Small intestine (tissue), 7 donors: Measurements from ENCODE around the gene GPN2. TPM values are rescaled to one million over a fixed set of nuclear protein-coding genes. Genes with fewer than 3 reads are reported as not detected.
A peak's percentile ranks its signal among the peaks of the same experiment; 100 is the strongest.

Source experiments
- DNase-seq, 2 donors: peaks; one replicate each; pipeline versions ENCODE4 v3.0.0 to v3.0.0-alpha.2; 2013
- FAIRE-seq: peaks from 2 replicates; lab custom pipeline; 2012; peaks lifted over from hg19 to GRCh38; lab: Jason Lieb, UNC
- H3K27ac ChIP-seq, 3 donors: one replicate each; pipeline ENCODE4 v1.5.1; 2013; ENCODE audit warnings: low read length in 2 of 3, mild to moderate bottlenecking in 2 of 3, control low read depth in 1 of 3, inconsistent platforms in 1 of 3, low read depth in 1 of 3, moderate library complexity in 1 of 3
- H3K27me3 ChIP-seq, 3 donors: one replicate each; pipeline ENCODE4 v1.6.1; 2013; ENCODE audit warnings: low read length in 3 of 3, inconsistent platforms in 1 of 3; ENCODE audit not compliant: control insufficient read depth in 3 of 3, insufficient read depth in 3 of 3
- H3K36me3 ChIP-seq, 3 donors: one replicate each; pipeline ENCODE4 v1.6.1; 2013; ENCODE audit warnings: low read length in 3 of 3, inconsistent platforms in 1 of 3, low read depth in 1 of 3, mild to moderate bottlenecking in 1 of 3, moderate library complexity in 1 of 3; ENCODE audit not compliant: control insufficient read depth in 3 of 3, insufficient read depth in 2 of 3
- H3K4me1 ChIP-seq, 3 donors: one replicate each; pipeline ENCODE4 v1.6.1; 2013; ENCODE audit warnings: low read length in 2 of 3, inconsistent platforms in 1 of 3, low read depth in 1 of 3, mild to moderate bottlenecking in 1 of 3, moderate library complexity in 1 of 3; ENCODE audit not compliant: control insufficient read depth in 3 of 3, insufficient read depth in 2 of 3
- H3K4me3 ChIP-seq, 3 donors: one replicate each; pipeline ENCODE4 v1.5.1; 2013; ENCODE audit warnings: low read length in 3 of 3, control low read depth in 1 of 3, inconsistent platforms in 1 of 3, low read depth in 1 of 3, mild to moderate bottlenecking in 1 of 3, moderate library complexity in 1 of 3
- H3K9me3 ChIP-seq, 2 donors: one replicate each; pipeline ENCODE4 v1.6.1; 2013; ENCODE audit warnings: low read depth in 1 of 2, low read length in 1 of 2; ENCODE audit not compliant: control insufficient read depth in 2 of 2, insufficient read depth in 1 of 2
- WGBS, 3 donors: extraction: QIAGEN DNeasy Blood & Tissue Kit; methylation state at CpG; one replicate each; pipeline ENCODE4 v1.1.7; 2013; 5-methylcytosine and 5-hydroxymethylcytosine counted together
- polyA plus RNA-seq, 4 donors: library from polyadenylated mRNA; stranded (reverse) in 3 of 4; unstranded in 1 of 4; fragments of 200-250 nt in 3 of 4; fragments of 120-200 nt in 1 of 4; gene quantifications; one replicate each; pipeline versions ENCODE4 v1.2.1 to v1.2.3, GENCODE V29; 2013
- donor health status: healthy with polysubstance abuse.
- donor health status: control.
- donor health status: control.
- donor health status: Bipolar disorder and iron deficiency.
- donor health status: healthy.

The GPN2 gene
- polyA plus RNA-seq, 4 donors, result 13.5 to 29.1 (median 20.0) TPM

- Histone ChIP-seq H3K36me3 (peaks cover 0 to 41% (median 3%) of the 10 kb centered on the region in 3 donors), H3K4me3 (peak overlapping the region in 2 of 3 donors; percentile 75 to 84), H3K4me1 (peaks cover 0 to 45% (median 0%) of the 10 kb centered on the region in 3 donors), H3K9me3 (no peaks in the 10 kb centered on the region), H3K27ac (peak overlapping the region; percentile 27 to 100 (median 96)), H3K27me3 (no peaks in the 10 kb centered on the region)
- peak in 1 of 2 donors; percentile 41 for DNase-seq
- no peak for FAIRE-seq
- 29 to 71% (median 31%) methylated on average over 7 to 8 of the region's 8 CpGs for WGBS, 3 donors
Observed at GRCh38 chr1:26911399-26912146, 21.5 kb upstream of the GPN2 start.

- Histone ChIP-seq H3K9me3 (no peaks in the 10 kb centered on the region), H3K4me1 (peaks cover 0 to 44% (median 0%) of the 10 kb centered on the region in 3 donors), H3K27ac (peak overlapping the region in 2 of 3 donors; percentile 96 to 100), H3K4me3 (peak overlapping the region in 2 of 3 donors; percentile 75 to 84), H3K27me3 (no peaks in the 10 kb centered on the region), H3K36me3 (peaks cover 0 to 41% (median 3%) of the 10 kb centered on the region in 3 donors)
- WGBS, 3 donors, result 19 to 54% (median 30%) methylated on average over 4 of the region's 4 CpGs
- DNase-seq, result peak; percentile 71 to 77
- no peak for FAIRE-seq
Observed at GRCh38 chr1:26910343-26911160, 20.5 kb upstream of the GPN2 start.

- no peaks in the 10 kb centered on the region for H3K9me3 ChIP-seq
- DNase-seq (no peak), FAIRE-seq (no peak)
- H3K27me3 ChIP-seq, result no peaks in the 10 kb centered on the region
- 47 to 68% (median 56%) methylated on average over 3 of the region's 3 CpGs for WGBS, 3 donors
- H3K4me1 ChIP-seq, result peaks cover 0 to 41% (median 0%) of the 10 kb centered on the region in 3 donors
- no peak overlapping the region for H3K4me3 ChIP-seq
- peak overlapping the region in 2 of 3 donors; percentile 60 to 96 for H3K27ac ChIP-seq
- H3K36me3 ChIP-seq, result peaks cover 0 to 41% (median 3%) of the 10 kb centered on the region in 3 donors
Observed at GRCh38 chr1:26909951-26910342, 19.9 kb upstream of the GPN2 start.

- no peaks in the 10 kb centered on the region for H3K9me3 ChIP-seq
- H3K4me1 ChIP-seq, result peaks cover 0 to 41% (median under 1%) of the 10 kb centered on the region in 3 donors
- peaks cover 0 to 35% (median 3%) of the 10 kb centered on the region in 3 donors for H3K36me3 ChIP-seq
- DNase-seq (peak; percentile 72 to 97), FAIRE-seq (no peak)
- H3K27me3 ChIP-seq, result no peaks in the 10 kb centered on the region
- H3K4me3 ChIP-seq, result no peak overlapping the region
- peak overlapping the region in 2 of 3 donors; percentile 63 to 77 for H3K27ac ChIP-seq
- WGBS, 3 donors, result 17 to 54% (median 32%) methylated on average over 6 of the region's 6 CpGs
Observed at GRCh38 chr1:26907071-26907917, 17.2 kb upstream of the GPN2 start.

- Histone ChIP-seq H3K9me3 (no peaks in the 10 kb centered on the region), H3K4me1 (peaks cover 3 to 22% (median 3%) of the 10 kb centered on the region in 3 donors), H3K27ac (peak overlapping the region in 2 of 3 donors; percentile 61 to 83), H3K36me3 (peaks cover 0 to 21% (median 6%) of the 10 kb centered on the region in 3 donors), H3K27me3 (no peaks in the 10 kb centered on the region), H3K4me3 (peak overlapping the region in 2 of 3 donors; percentile 73 to 88)
- FAIRE-seq, result no peak
- no peak for DNase-seq
- 63 to 64% (median 64%) methylated on average over 15 to 18 of the region's 18 CpGs for WGBS, 3 donors
Observed at GRCh38 chr1:26900815-26901511, 10.9 kb upstream of the GPN2 start.

- 0 to 1% (median 0%) methylated on average over 50 of the region's 50 CpGs for WGBS, 3 donors
- Histone ChIP-seq H3K27ac (peak within 1 kb of the TSS; percentile 61 to 86 (median 83)), H3K36me3 (peaks cover 0 to 27% (median 6%) of the 10 kb centered on the region in 3 donors), H3K4me3 (peak within 1 kb of the TSS; percentile 62 to 88 (median 73)), H3K9me3 (no peaks in the 10 kb centered on the region), H3K27me3 (no peaks in the 10 kb centered on the region), H3K4me1 (peaks cover 3 to 16% (median 3%) of the 10 kb centered on the region in 3 donors)
- DNase-seq (peak; percentile 93 to 97), FAIRE-seq (no peak)
Observed at GRCh38 chr1:26900001-26900814, 10.1 kb upstream of the GPN2 start, which contains the start of gene GPATCH3. GPATCH3 (minus strand) TSS chr1:26900467; CDS start chr1:26900442, 25 bp downstream.

- Histone ChIP-seq H3K36me3 (peaks cover 3 to 55% (median 14%) of the 10 kb centered on the region in 3 donors), H3K4me1 (peaks cover 3 to 10% (median 3%) of the 10 kb centered on the region in 3 donors), H3K27me3 (no peaks in the 10 kb centered on the region), H3K27ac (no peak overlapping the region), H3K9me3 (no peaks in the 10 kb centered on the region), H3K4me3 (no peak overlapping the region)
- FAIRE-seq (no peak), DNase-seq (no peak)
- 91 to 96% (median 93%) methylated on average over 9 of the region's 9 CpGs for WGBS, 3 donors
Observed at GRCh38 chr1:26897351-26897750, 7.3 kb upstream of the GPN2 start.
